ENCODE results near the gene PMAIP1. TPM values are rescaled to one million over a fixed set of nuclear protein-coding genes. Genes with fewer than 3 reads are reported as not detected.

PMAIP1 gene
- total and polyA plus RNA-seq, 2 of the 8 experiments (the other 6 are each of a cell fraction or from before 2014, with no cell fraction given) = 51.7 to 84.1 TPM

GRCh38 chr18:59900222-59901128 is 679 bp downstream of the PMAIP1 start (continued):
- peak; percentile 90 for TF ChIP-seq CEBPB (IDR thresholded peaks at IDR 0.05; ENCODE audit: low read depth, low read length)
- 0 out of 2 replicates have a peak, but pooled peaks have one; percentile 26 for TF ChIP-seq GTF2F1 (IDR thresholded peaks at IDR 0.05; ENCODE audit: borderline replicate concordance, low read depth, low read length)
- TF ChIP-seq POLR2AphosphoS5 (IDR thresholded peaks at IDR 0.05; ENCODE audit: low read depth, low read length) = peak; percentile 91
- 0 out of 2 replicates have a peak, but pooled peaks have one; percentile 14 for TF ChIP-seq ATF3 (IDR thresholded peaks at IDR 0.05; ENCODE audit: insufficient read depth, low read depth, low read length)
- peak; percentile 0 for TF ChIP-seq TAF7 (optimal IDR thresholded peaks at IDR 0.05; ENCODE audit: borderline replicate concordance, low read depth, low read length)
- no peak for TF ChIP-seq E2F6 (IDR thresholded peaks at IDR 0.05)
- TF ChIP-seq EGR1 (IDR thresholded peaks at IDR 0.05; ENCODE audit: borderline replicate concordance, low read depth, low read length) = no peak
- peak; percentile 82 for TF ChIP-seq TAF1 (IDR thresholded peaks at IDR 0.05; ENCODE audit: low read depth, low read length)
- TF ChIP-seq ATF2 (IDR thresholded peaks at IDR 0.05; ENCODE audit: low read length) = peak; percentile 81; the same call in 1 of the 2 replicates
- peak in 1 of 2 experiments; percentile 62; a peak in 2 of 4 replicates for TF ChIP-seq SIN3A (conservative IDR thresholded peaks at IDR 0.05 in 1 of 2, IDR thresholded peaks at IDR 0.05 in 1 of 2; ENCODE audit: low read depth in 1 of 2, low read length in 2 of 2)
- TF ChIP-seq HDAC6 (IDR thresholded peaks at IDR 0.05; ENCODE audit: low read depth, low read length) = no peak
- TF ChIP-seq ZNF274 (IDR thresholded peaks at IDR 0.05; ENCODE audit: borderline replicate concordance, extremely low read depth, low read length) = no peak
